B cell (primary cell): ENCODE results near the gene C12orf57. TPM values are rescaled to one million over a fixed set of nuclear protein-coding genes. Genes with fewer than 3 reads are reported as not detected.

Experiments used
- ATAC-seq: fragments of 200-7000 bp; cut with Tn5 transposase; one replicate; pipeline ENCODE4 v1.10.0; 2021; ENCODE audit warnings: low read depth, mild to moderate bottlenecking, moderate number of reproducible peaks, moderate library complexity
- CTCF ChIA-PET: fragments of 350-600 bp; sonication (Branson Sonifier 250); formaldehyde crosslinking; loops from one replicate; lab custom pipeline; 2021; ENCODE audit warnings: antibody characterized with exemption, inconsistent platforms; lab: Charles Lee
- POLR2A ChIA-PET: fragments of 350-600 bp; sonication (Branson Sonifier 250); formaldehyde crosslinking; loops from one replicate; lab custom pipeline; 2021; ENCODE audit warnings: antibody characterized with exemption; lab: Charles Lee
- DNase-seq: peaks from one replicate; pipeline ENCODE4 v3.0.0; 2013
- H2AFZ ChIP-seq: 2 replicates; pipeline ENCODE4 v1.6.1; 2012; ENCODE audit warnings: mild to moderate bottlenecking, low read depth, low read length; ENCODE audit not compliant: insufficient read depth, poor library complexity, severe bottlenecking
- H3K27ac ChIP-seq, 2 donors: 1 replicate in 1 of 2; 2 replicates in 1 of 2; pipeline ENCODE4 v1.5.1; 2012 to 2013; ENCODE audit warnings: low read length in 2 of 2, mild to moderate bottlenecking in 2 of 2, moderate library complexity in 1 of 2
- H3K27me3 ChIP-seq, 4 experiments: fragments of 200-600 bp in 1 of 4; sonication (generic) in 1 of 4; replicated peaks in 1 of 4; 1 replicate in 2 of 4; 2 replicates in 2 of 4; pipeline versions ENCODE4 v1.6.1 to v1.7.0; 2013 to 2016; ENCODE audit warnings: low read length in 3 of 4, mild to moderate bottlenecking in 2 of 4, mixed read lengths in 1 of 4, moderate library complexity in 1 of 4; ENCODE audit not compliant: insufficient read depth in 4 of 4, control insufficient read depth in 3 of 4; ENCODE audit errors: control extremely low read depth in 1 of 4
- H3K36me3 ChIP-seq, 2 experiments: replicated peaks in 1 of 2; 1 replicate in 1 of 2; 2 replicates in 1 of 2; pipeline versions ENCODE4 v1.6.1 to v1.7.1; 2013; ENCODE audit warnings: low read length in 1 of 2; ENCODE audit not compliant: insufficient read depth in 2 of 2, control insufficient read depth in 1 of 2; ENCODE audit errors: control extremely low read depth in 1 of 2, extremely low read depth in 1 of 2
- H3K4me1 ChIP-seq, 2 donors: fragments of 200-600 bp in 1 of 2; sonication (generic) in 1 of 2; 1 replicate in 1 of 2; 2 replicates in 1 of 2; pipeline versions ENCODE4 v1.5.1 to v1.6.1; 2013 to 2017; ENCODE audit warnings: low read length in 2 of 2; ENCODE audit not compliant: control insufficient read depth in 2 of 2, insufficient read depth in 2 of 2
- H3K4me2 ChIP-seq: replicated peaks from 2 replicates; pipeline ENCODE3; 2012; ENCODE audit warnings: mild to moderate bottlenecking, low read depth, low read length; ENCODE audit not compliant: poor library complexity, severe bottlenecking
- H3K4me3 ChIP-seq, 5 experiments: fragments of 200-600 bp in 1 of 5; sonication (generic) in 1 of 5; 1 replicate in 3 of 5; 2 replicates in 2 of 5; pipeline versions ENCODE4 v1.5.1 to v1.7.0; 2011 to 2016; ENCODE audit warnings: low read length in 4 of 5, mild to moderate bottlenecking in 4 of 5, low read depth in 2 of 5, control low read depth in 1 of 5, moderate library complexity in 1 of 5; ENCODE audit not compliant: insufficient read depth in 1 of 5; ENCODE audit errors: control extremely low read depth in 1 of 5, extremely low read depth in 1 of 5
- H3K79me2 ChIP-seq: fragments of 200-600 bp; sonication (generic); one replicate; pipeline ENCODE4 v1.6.0; 2016; ENCODE audit warnings: low read length; ENCODE audit not compliant: control insufficient read depth, insufficient read depth
- H3K9ac ChIP-seq: fragments of 200-600 bp; sonication (generic); 2 replicates; pipeline ENCODE4 v1.6.1; 2017; ENCODE audit warnings: mild to moderate bottlenecking, low read length, moderate library complexity
- H3K9me3 ChIP-seq, 3 donors: one replicate each; pipeline versions ENCODE4 v1.6.1 to v1.7.1; 2013; ENCODE audit warnings: low read length in 2 of 3; ENCODE audit not compliant: control insufficient read depth in 2 of 3, insufficient read depth in 1 of 3; ENCODE audit errors: control extremely low read depth in 1 of 3
- H4K20me1 ChIP-seq: 2 replicates; pipeline ENCODE4 v1.6.0; 2012; ENCODE audit warnings: mild to moderate bottlenecking, low read length; ENCODE audit not compliant: insufficient read depth, control insufficient read depth, poor library complexity, severe bottlenecking
- H3K27ac Mint-ChIP-seq: one replicate; pipeline ENCODE4 v1.8.0; 2021; ENCODE audit warnings: mixed read lengths
- H3K27me3 Mint-ChIP-seq: one replicate; pipeline ENCODE4 v1.8.0; 2021; ENCODE audit warnings: mixed read lengths
- H3K4me1 Mint-ChIP-seq: one replicate; pipeline ENCODE4 v1.8.0; 2021; ENCODE audit warnings: mixed read lengths
- H3K4me3 Mint-ChIP-seq: one replicate; pipeline ENCODE4 v1.8.0; 2021; ENCODE audit warnings: mixed read lengths
- H3K9me3 Mint-ChIP-seq: one replicate; pipeline ENCODE4 v1.8.0; 2022; ENCODE audit warnings: mixed read lengths; ENCODE audit not compliant: insufficient read depth
- CTCF ChIP-seq: fragments of 200-600 bp; IDR thresholded peaks from one replicate; pipeline ENCODE4 v1.8.0; 2022; ENCODE audit warnings: antibody characterized with exemption, mild to moderate bottlenecking
- EZH2 ChIP-seq: IDR thresholded peaks from 2 replicates; pipeline ENCODE4 v1.6.1; 2012; ENCODE audit warnings: borderline replicate concordance, low read depth, mild to moderate bottlenecking, moderate library complexity, low read length; ENCODE audit not compliant: insufficient read depth, poor library complexity, severe bottlenecking
- WGBS: methylation state at CpG from one replicate; pipeline ENCODE4 v1.1.5; 2013; ENCODE audit warnings: missing lambda C conversion rate; ENCODE audit not compliant: insufficient coverage; 5-methylcytosine and 5-hydroxymethylcytosine counted together
- intact Hi-C: fragments of 100-400 bp; cut with micrococcal nuclease; formaldehyde crosslinking; loops from one replicate; pipeline ENCODE4 v1.10.0; 2022
- polyA plus RNA-seq: library from polyadenylated mRNA; depleted of rRNA; stranded (reverse); fragments of >200 nt; gene quantifications from 2 replicates; pipeline ENCODE4 v1.2.3, GENCODE V29; 2012
- total RNA-seq, 2 donors: library from RNA; stranded (reverse); fragments of 120-200 nt in 1 of 2; gene quantifications; 1 replicate in 1 of 2; 2 replicates in 1 of 2; pipeline versions ENCODE4 v1.2.3 to v1.2.4, GENCODE V29; 2013 to 2022

Gene C12orf57
- total and polyA plus RNA-seq, 2 donors (not counting 1 experiment from before 2014, with no cell fraction given) = 90.9 to 460 TPM

- WGBS = 89% methylated on average over 2 of the region's 2 CpGs
- no peak overlapping the region for H3K9ac ChIP-seq
- no peaks in the 10 kb centered on the region for H3K9me3 Mint-ChIP-seq
- intact Hi-C loops = loop anchor here (5.0 kb wide), 1 partner anchor 87 kb away; the partner anchor contains the start of genes CDCA3 and USP5
- peak overlapping the region; percentile 66 for H3K4me3 Mint-ChIP-seq
- no peak overlapping the region for H3K4me3 ChIP-seq
- peak overlapping the region; percentile 86 for H3K27ac Mint-ChIP-seq
- H3K27ac ChIP-seq = no peak overlapping the region
- H2AFZ ChIP-seq = no peak overlapping the region
- DNase-seq (no peak), ATAC-seq (no peak)
- no peak for TF ChIP-seq EZH2
- no peak for TF ChIP-seq CTCF
- peaks cover 42% of the 10 kb centered on the region for H3K4me1 Mint-ChIP-seq
- H3K79me2 ChIP-seq = peaks cover 20% of the 10 kb centered on the region
- POLR2A ChIA-PET = interaction anchor here (1.1 to 18.5 kb wide), 3 partner anchors 19 to 70 kb away, joined by 3 to 662 read pairs (median 3); partner anchors contain the start of genes PTPN6 and SPSB2
- no peaks in the 10 kb centered on the region for H3K9me3 ChIP-seq
- no peaks in the 10 kb centered on the region for H3K27me3 Mint-ChIP-seq
- H3K27me3 ChIP-seq = no peaks in the 10 kb centered on the region
- H4K20me1 ChIP-seq = no peaks in the 10 kb centered on the region
- H3K36me3 ChIP-seq = peaks cover 0 to 13% of the 10 kb centered on the region in 2 experiments
- H3K4me2 ChIP-seq = no peak overlapping the region
- CTCF ChIA-PET = interaction anchor here (0.8 to 16.6 kb wide), 13 partner anchors 8 to 250 kb away, joined by 3 to 944 read pairs (median 4); partner anchors contain the start of gene ZNF384
- peaks cover 24 to 45% of the 10 kb centered on the region in 2 donors for H3K4me1 ChIP-seq
Observed at GRCh38 chr12:6939191-6939540, 4.7 kb upstream of the C12orf57 start.

- Histone ChIP-seq H3K9ac (no peak overlapping the region), H3K27ac (no peak overlapping the region), H3K4me1 (peaks cover 37 to 60% of the 10 kb centered on the region in 2 donors), H3K79me2 (peaks cover 19% of the 10 kb centered on the region), H3K36me3 (peaks cover 0 to 10% of the 10 kb centered on the region in 2 experiments), H4K20me1 (no peaks in the 10 kb centered on the region), H3K4me3 (no peak overlapping the region), H3K27me3 (no peaks in the 10 kb centered on the region), H3K9me3 (no peaks in the 10 kb centered on the region), H2AFZ (no peak overlapping the region), H3K4me2 (no peak overlapping the region)
- no peak for DNase-seq
- H3K4me1 Mint-ChIP-seq = peaks cover 56% of the 10 kb centered on the region
- no peak overlapping the region for H3K4me3 Mint-ChIP-seq
- H3K27me3 Mint-ChIP-seq = no peaks in the 10 kb centered on the region
- intact Hi-C loops = loop anchor here (10.0 kb wide), 1 partner anchor 306 kb away; the partner anchor contains the start of gene LPAR5
- POLR2A ChIA-PET = interaction anchor here (0.7 to 18.5 kb wide), 2 partner anchors 17 to 68 kb away, joined by 3 to 662 read pairs; partner anchors contain the start of genes PTPN6 and SPSB2
- no peaks in the 10 kb centered on the region for H3K9me3 Mint-ChIP-seq
- TF ChIP-seq CTCF (no peak), EZH2 (no peak)
- H3K27ac Mint-ChIP-seq = peak overlapping the region; percentile 46
- ATAC-seq = no peak
- CTCF ChIA-PET = interaction anchor here (0.8 to 16.6 kb wide), 7 partner anchors 16 to 167 kb away, joined by 3 to 944 read pairs (median 4); partner anchors contain the start of gene SPSB2
- 97% methylated on average over 11 of the region's 12 CpGs for WGBS
Observed at GRCh38 chr12:6941267-6941666, 2.6 kb upstream of the C12orf57 start.
